ENCODE measurements around the gene SIPA1L3.

- TF ChIP-seq CTCF (IDR thresholded peaks at IDR 0.05) (no peak), POLR2A (IDR thresholded peaks at IDR 0.05) (no peak)
Measured at GRCh38 chr19:38059897-38060296, 152.9 kb downstream of the SIPA1L3 start.

Measured in breast epithelium (tissue), 3 donors.